Liver (tissue), 9 donors: ENCODE measurements around the gene GEMIN8. TPM values are rescaled to one million over a fixed set of nuclear protein-coding genes. Genes with fewer than 3 reads are reported as not detected.

Source experiments
- DNase-seq: peaks from one replicate; pipeline ENCODE4 v3.0.0-alpha.2; 2017; ENCODE audit warnings: low spot score
- H3K27ac ChIP-seq, 2 donors: one replicate each; pipeline ENCODE4 v1.7.0; 2013; ENCODE audit warnings: inconsistent platforms in 2 of 2, low read length in 2 of 2, control low read depth in 1 of 2, low read depth in 1 of 2, mild to moderate bottlenecking in 1 of 2
- H3K27me3 ChIP-seq, 4 donors: one replicate each; pipeline versions ENCODE4 v1.6.1 to v1.7.0; 2013; ENCODE audit warnings: low read length in 3 of 4, inconsistent platforms in 1 of 4, mild to moderate bottlenecking in 1 of 4, moderate library complexity in 1 of 4; ENCODE audit not compliant: control insufficient read depth in 4 of 4, insufficient read depth in 4 of 4
- H3K36me3 ChIP-seq, 4 donors: one replicate each; pipeline versions ENCODE4 v1.6.1 to v1.7.0; 2013; ENCODE audit warnings: low read length in 3 of 4, mild to moderate bottlenecking in 3 of 4, low read depth in 1 of 4, moderate library complexity in 1 of 4; ENCODE audit not compliant: control insufficient read depth in 4 of 4, insufficient read depth in 3 of 4
- H3K4me1 ChIP-seq, 4 donors: one replicate each; pipeline versions ENCODE4 v1.6.1 to v1.7.0; 2013; ENCODE audit warnings: low read length in 3 of 4, mild to moderate bottlenecking in 3 of 4, moderate library complexity in 1 of 4; ENCODE audit not compliant: control insufficient read depth in 4 of 4, insufficient read depth in 4 of 4
- H3K4me3 ChIP-seq, 3 donors: one replicate each; pipeline versions ENCODE4 v1.6.1 to v1.7.0; 2013; ENCODE audit warnings: low read length in 3 of 3, control low read depth in 1 of 3, low read depth in 1 of 3, mild to moderate bottlenecking in 1 of 3
- H3K9ac ChIP-seq, 2 donors: one replicate each; pipeline ENCODE4 v1.7.0; 2013; ENCODE audit warnings: low read length in 2 of 2, mild to moderate bottlenecking in 2 of 2, moderate library complexity in 2 of 2, control low read depth in 1 of 2, low read depth in 1 of 2
- H3K9me3 ChIP-seq, 4 donors: one replicate each; pipeline versions ENCODE4 v1.6.1 to v1.7.0; 2013; ENCODE audit warnings: low read length in 3 of 4; ENCODE audit not compliant: control insufficient read depth in 4 of 4
- EGR1 ChIP-seq, 2 donors: IDR thresholded peaks; 2 replicates each; pipeline ENCODE4 v1.6.1; 2016 to 2018; ENCODE audit warnings: antibody characterized with exemption in 2 of 2, low read depth in 2 of 2
- FOXA2 ChIP-seq: IDR thresholded peaks from 2 replicates; pipeline ENCODE4 v1.6.1; 2016; ENCODE audit warnings: antibody characterized with exemption
- GABPA ChIP-seq, 2 donors: IDR thresholded peaks in 1 of 2; conservative IDR thresholded peaks in 1 of 2; 2 replicates each; pipeline ENCODE4 v1.6.1; 2016; ENCODE audit warnings: antibody characterized with exemption in 2 of 2, mild to moderate bottlenecking in 1 of 2, moderate library complexity in 1 of 2
- HNF4A ChIP-seq, 2 donors: conservative IDR thresholded peaks; 2 replicates each; pipeline ENCODE4 v1.6.1; 2016; ENCODE audit warnings: antibody characterized with exemption in 2 of 2, mild to moderate bottlenecking in 2 of 2
- HNF4G ChIP-seq: IDR thresholded peaks from 2 replicates; pipeline ENCODE4 v1.6.1; 2016; ENCODE audit warnings: antibody characterized with exemption
- JUND ChIP-seq, 2 donors: IDR thresholded peaks; 2 replicates each; pipeline ENCODE4 v1.6.1; 2016; ENCODE audit warnings: antibody characterized with exemption in 2 of 2
- RXRA ChIP-seq, 2 donors: IDR thresholded peaks; 2 replicates each; pipeline ENCODE4 v1.6.1; 2017 to 2018; ENCODE audit warnings: antibody characterized with exemption in 2 of 2, mild to moderate bottlenecking in 1 of 2
- YY1 ChIP-seq: IDR thresholded peaks from 2 replicates; pipeline ENCODE4 v1.6.1; 2016; ENCODE audit warnings: antibody characterized with exemption, mild to moderate bottlenecking
- whole genome bisulfite sequencing: extraction: QIAGEN DNeasy Blood & Tissue Kit; methylation state at CpG from one replicate; pipeline ENCODE4 v1.1.7; 2013; 5-methylcytosine and 5-hydroxymethylcytosine counted together
- polyA plus RNA-seq, 2 donors: library from polyadenylated mRNA; stranded (reverse) in 1 of 2; unstranded in 1 of 2; fragments of 200-250 nt in 1 of 2; fragments of >200 nt in 1 of 2; fragmentation: Nextera tagmentation in 1 of 2; extraction: Ambion mirVana in 1 of 2; gene quantifications; one replicate each; pipeline versions ENCODE4 v1.2.1 to v1.2.3, GENCODE V29; 2013 to 2015
- total RNA-seq, 2 donors: library from RNA; depleted of rRNA; stranded (reverse); fragments of >200 nt; gene quantifications; one replicate each; pipeline ENCODE4 v1.2.3, GENCODE V29; 2014
- TF ChIP-seq, protein P1 (sequence below): IDR thresholded peaks from 2 replicates; pipeline ENCODE4 v1.6.1; 2016; ENCODE audit warnings: antibody characterized with exemption
- TF ChIP-seq, protein P2 (sequence below): IDR thresholded peaks from 2 replicates; pipeline ENCODE4 v1.6.1; 2016; ENCODE audit warnings: antibody characterized with exemption
- TF ChIP-seq, protein P3 (sequence below): IDR thresholded peaks from 2 replicates; pipeline ENCODE4 v1.6.1; 2016; ENCODE audit warnings: antibody characterized with exemption
- TF ChIP-seq, protein P4 (sequence below): IDR thresholded peaks from 2 replicates; pipeline ENCODE4 v1.6.1; 2016; ENCODE audit warnings: antibody characterized with exemption, mild to moderate bottlenecking
- TF ChIP-seq, protein P5 (sequence below): fragments of 150-350 bp; IDR thresholded peaks from 2 replicates; pipeline ENCODE4 v1.5.1; 2017; ENCODE audit warnings: improper control_type of control experiment, low read depth, low read length; ENCODE audit not compliant: missing input control
- donor health status: healthy.
- donor health status: healthy.
- donor health status: healthy.
- donor health status: healthy.
- donor health status: healthy.

Gene GEMIN8
- total and polyA plus RNA-seq, 4 donors = 5.6 to 11.7 (median 9.1) TPM

DNA sequence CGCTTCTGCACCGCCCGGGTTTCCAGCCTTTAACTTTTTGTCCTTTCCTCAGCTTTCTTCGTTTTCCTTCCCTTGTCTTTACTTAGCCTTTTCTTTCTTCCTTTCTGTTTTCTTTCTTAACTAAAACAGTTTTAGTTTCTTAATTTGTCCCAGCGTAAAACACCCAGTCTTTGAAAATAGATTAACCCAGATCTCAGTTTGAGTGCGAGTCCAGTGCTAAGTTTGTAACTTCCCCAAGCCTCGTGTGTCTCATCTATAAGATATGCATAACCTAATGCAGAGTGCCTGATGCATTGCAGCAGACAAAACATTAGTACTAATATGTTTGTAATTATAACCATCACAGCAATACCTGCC, 460 bp upstream of the GEMIN8 start:
- H3K9me3 ChIP-seq = no peaks in the 10 kb centered on the region
- H3K27ac ChIP-seq = peak overlapping the region; percentile 52 to 83
- peak overlapping the region; percentile 15 to 81 for H3K9ac ChIP-seq
- H3K36me3 ChIP-seq = no peaks in the 10 kb centered on the region
- peaks cover 0 to 19% (median 8%) of the 10 kb centered on the region in 4 donors for H3K4me1 ChIP-seq
- no peaks in the 10 kb centered on the region for H3K27me3 ChIP-seq
- peak overlapping the region; percentile 74 to 84 (median 76) for H3K4me3 ChIP-seq
- no peak for DNase-seq
- WGBS = under 1% methylated on average over 7 of the region's 7 CpGs
- no peak for TF ChIP-seq HNF4A (conservative IDR thresholded peaks at IDR 0.05)
- TF ChIP-seq, protein P1, sequence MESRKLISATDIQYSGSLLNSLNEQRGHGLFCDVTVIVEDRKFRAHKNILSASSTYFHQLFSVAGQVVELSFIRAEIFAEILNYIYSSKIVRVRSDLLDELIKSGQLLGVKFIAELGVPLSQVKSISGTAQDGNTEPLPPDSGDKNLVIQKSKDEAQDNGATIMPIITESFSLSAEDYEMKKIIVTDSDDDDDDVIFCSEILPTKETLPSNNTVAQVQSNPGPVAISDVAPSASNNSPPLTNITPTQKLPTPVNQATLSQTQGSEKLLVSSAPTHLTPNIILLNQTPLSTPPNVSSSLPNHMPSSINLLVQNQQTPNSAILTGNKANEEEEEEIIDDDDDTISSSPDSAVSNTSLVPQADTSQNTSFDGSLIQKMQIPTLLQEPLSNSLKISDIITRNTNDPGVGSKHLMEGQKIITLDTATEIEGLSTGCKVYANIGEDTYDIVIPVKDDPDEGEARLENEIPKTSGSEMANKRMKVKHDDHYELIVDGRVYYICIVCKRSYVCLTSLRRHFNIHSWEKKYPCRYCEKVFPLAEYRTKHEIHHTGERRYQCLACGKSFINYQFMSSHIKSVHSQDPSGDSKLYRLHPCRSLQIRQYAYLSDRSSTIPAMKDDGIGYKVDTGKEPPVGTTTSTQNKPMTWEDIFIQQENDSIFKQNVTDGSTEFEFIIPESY = no peak
- TF ChIP-seq, protein P2, sequence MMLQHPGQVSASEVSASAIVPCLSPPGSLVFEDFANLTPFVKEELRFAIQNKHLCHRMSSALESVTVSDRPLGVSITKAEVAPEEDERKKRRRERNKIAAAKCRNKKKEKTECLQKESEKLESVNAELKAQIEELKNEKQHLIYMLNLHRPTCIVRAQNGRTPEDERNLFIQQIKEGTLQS = no peak
- no peak for TF ChIP-seq GABPA (IDR thresholded peaks at IDR 0.05 in 1 of 2, conservative IDR thresholded peaks at IDR 0.05 in 1 of 2)
- TF ChIP-seq, protein P3, sequence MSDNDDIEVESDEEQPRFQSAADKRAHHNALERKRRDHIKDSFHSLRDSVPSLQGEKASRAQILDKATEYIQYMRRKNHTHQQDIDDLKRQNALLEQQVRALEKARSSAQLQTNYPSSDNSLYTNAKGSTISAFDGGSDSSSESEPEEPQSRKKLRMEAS = no peak
- no peak for TF ChIP-seq YY1
- no peak for TF ChIP-seq EGR1 (IDR thresholded peaks at IDR 0.05; ENCODE audit: low read depth in 2 of 2)
- no peak for TF ChIP-seq FOXA2
- no peak for TF ChIP-seq JUND (IDR thresholded peaks at IDR 0.05)
- TF ChIP-seq, protein P4, sequence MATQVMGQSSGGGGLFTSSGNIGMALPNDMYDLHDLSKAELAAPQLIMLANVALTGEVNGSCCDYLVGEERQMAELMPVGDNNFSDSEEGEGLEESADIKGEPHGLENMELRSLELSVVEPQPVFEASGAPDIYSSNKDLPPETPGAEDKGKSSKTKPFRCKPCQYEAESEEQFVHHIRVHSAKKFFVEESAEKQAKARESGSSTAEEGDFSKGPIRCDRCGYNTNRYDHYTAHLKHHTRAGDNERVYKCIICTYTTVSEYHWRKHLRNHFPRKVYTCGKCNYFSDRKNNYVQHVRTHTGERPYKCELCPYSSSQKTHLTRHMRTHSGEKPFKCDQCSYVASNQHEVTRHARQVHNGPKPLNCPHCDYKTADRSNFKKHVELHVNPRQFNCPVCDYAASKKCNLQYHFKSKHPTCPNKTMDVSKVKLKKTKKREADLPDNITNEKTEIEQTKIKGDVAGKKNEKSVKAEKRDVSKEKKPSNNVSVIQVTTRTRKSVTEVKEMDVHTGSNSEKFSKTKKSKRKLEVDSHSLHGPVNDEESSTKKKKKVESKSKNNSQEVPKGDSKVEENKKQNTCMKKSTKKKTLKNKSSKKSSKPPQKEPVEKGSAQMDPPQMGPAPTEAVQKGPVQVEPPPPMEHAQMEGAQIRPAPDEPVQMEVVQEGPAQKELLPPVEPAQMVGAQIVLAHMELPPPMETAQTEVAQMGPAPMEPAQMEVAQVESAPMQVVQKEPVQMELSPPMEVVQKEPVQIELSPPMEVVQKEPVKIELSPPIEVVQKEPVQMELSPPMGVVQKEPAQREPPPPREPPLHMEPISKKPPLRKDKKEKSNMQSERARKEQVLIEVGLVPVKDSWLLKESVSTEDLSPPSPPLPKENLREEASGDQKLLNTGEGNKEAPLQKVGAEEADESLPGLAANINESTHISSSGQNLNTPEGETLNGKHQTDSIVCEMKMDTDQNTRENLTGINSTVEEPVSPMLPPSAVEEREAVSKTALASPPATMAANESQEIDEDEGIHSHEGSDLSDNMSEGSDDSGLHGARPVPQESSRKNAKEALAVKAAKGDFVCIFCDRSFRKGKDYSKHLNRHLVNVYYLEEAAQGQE = no peak
- TF ChIP-seq, protein P5, sequence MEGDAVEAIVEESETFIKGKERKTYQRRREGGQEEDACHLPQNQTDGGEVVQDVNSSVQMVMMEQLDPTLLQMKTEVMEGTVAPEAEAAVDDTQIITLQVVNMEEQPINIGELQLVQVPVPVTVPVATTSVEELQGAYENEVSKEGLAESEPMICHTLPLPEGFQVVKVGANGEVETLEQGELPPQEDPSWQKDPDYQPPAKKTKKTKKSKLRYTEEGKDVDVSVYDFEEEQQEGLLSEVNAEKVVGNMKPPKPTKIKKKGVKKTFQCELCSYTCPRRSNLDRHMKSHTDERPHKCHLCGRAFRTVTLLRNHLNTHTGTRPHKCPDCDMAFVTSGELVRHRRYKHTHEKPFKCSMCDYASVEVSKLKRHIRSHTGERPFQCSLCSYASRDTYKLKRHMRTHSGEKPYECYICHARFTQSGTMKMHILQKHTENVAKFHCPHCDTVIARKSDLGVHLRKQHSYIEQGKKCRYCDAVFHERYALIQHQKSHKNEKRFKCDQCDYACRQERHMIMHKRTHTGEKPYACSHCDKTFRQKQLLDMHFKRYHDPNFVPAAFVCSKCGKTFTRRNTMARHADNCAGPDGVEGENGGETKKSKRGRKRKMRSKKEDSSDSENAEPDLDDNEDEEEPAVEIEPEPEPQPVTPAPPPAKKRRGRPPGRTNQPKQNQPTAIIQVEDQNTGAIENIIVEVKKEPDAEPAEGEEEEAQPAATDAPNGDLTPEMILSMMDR = no peak
- no peak for TF ChIP-seq RXRA (IDR thresholded peaks at IDR 0.05)

DNA sequence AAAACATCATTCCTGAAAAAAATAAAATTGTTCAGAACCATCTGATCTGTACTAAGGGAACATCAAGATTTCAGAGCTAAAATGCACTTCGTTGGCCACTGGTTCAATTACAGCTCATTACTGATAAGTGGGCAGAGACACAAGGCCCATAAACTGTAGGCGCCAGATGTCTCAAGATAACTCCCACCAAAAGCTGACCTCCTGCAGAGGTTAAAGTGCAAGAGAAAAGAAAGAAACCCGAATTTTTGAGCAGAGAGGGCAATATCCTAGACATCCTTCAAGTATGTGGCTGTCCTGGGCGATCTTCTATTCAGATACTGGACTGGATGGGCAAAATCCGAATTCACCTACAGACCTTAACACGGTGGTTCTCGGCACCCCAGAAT, 660 bp downstream of the GEMIN8 start:
- no peaks in the 10 kb centered on the region for H3K36me3 ChIP-seq
- 7% methylated on average over 7 of the region's 7 CpGs for WGBS
- no peak for TF ChIP-seq HNF4G
- peak overlapping the region; percentile 52 to 83 for H3K27ac ChIP-seq
- peak overlapping the region; percentile 67 to 75 for H3K9ac ChIP-seq
- DNase-seq = no peak
- H3K27me3 ChIP-seq = no peaks in the 10 kb centered on the region
- H3K9me3 ChIP-seq = no peaks in the 10 kb centered on the region
- H3K4me3 ChIP-seq = peak overlapping the region; percentile 74 to 84 (median 76)
- peaks cover 0 to 19% (median 8%) of the 10 kb centered on the region in 4 donors for H3K4me1 ChIP-seq
